IMR-90 (cell line): ENCODE data around the gene KRT80. TPM values are rescaled to one million over a fixed set of nuclear protein-coding genes. Genes with fewer than 3 reads are reported as not detected.

ENCODE experiments used
- ATAC-seq: fragments of 200-7000 bp; cut with Tn5 transposase; 2 replicates; pipeline ENCODE4 v1.9.1; 2020; ENCODE audit warnings: low read depth, mild to moderate bottlenecking, moderate library complexity
- BruUV-seq: library from RNA; stranded (reverse); fragments of 400-500 nt; replicated peaks from 2 replicates; lab custom pipeline; 2021; lab: Mats Ljungman, UMichigan
- CTCF ChIA-PET: fragments of 300-600 bp; formaldehyde crosslinking; extraction: SDS; loops from one replicate; lab custom pipeline; 2021; ENCODE audit warnings: antibody characterized with exemption; lab: Yijun Ruan, JAX
- POLR2A ChIA-PET: fragments of 300-600 bp; sonication (Branson Sonifier 250); formaldehyde crosslinking; loops from one replicate; lab custom pipeline; 2022; ENCODE audit warnings: antibody characterized with exemption; ENCODE audit not compliant: unreplicated experiment; lab: Charles Lee
- DNase-seq: peaks from one replicate; pipeline ENCODE4 v3.0.0; 2013
- H2AFZ ChIP-seq: replicated peaks from 2 replicates; pipeline ENCODE3; 2013; ENCODE audit warnings: low read length, mild to moderate bottlenecking; ENCODE audit not compliant: poor library complexity
- H2AK5ac ChIP-seq: 2 replicates; pipeline ENCODE4 v1.6.1; 2013; ENCODE audit warnings: low read depth, low read length, inconsistent platforms
- H2AK9ac ChIP-seq: replicated peaks from 2 replicates; pipeline ENCODE3; 2013; ENCODE audit warnings: mild to moderate bottlenecking, low read depth, low read length, moderate library complexity; ENCODE audit not compliant: poor library complexity
- H2BK120ac ChIP-seq: 2 replicates; pipeline ENCODE4 v1.6.1; 2013; ENCODE audit warnings: low read depth, low read length, inconsistent platforms
- H2BK15ac ChIP-seq: 3 replicates; pipeline ENCODE4 v1.6.1; 2013; ENCODE audit warnings: low read depth, low read length, inconsistent platforms
- H2BK20ac ChIP-seq: 2 replicates; pipeline ENCODE4 v1.6.1; 2013; ENCODE audit warnings: low read depth, mild to moderate bottlenecking, inconsistent platforms, low read length, moderate library complexity
- H2BK5ac ChIP-seq: 2 replicates; pipeline ENCODE4 v1.6.1; 2013; ENCODE audit warnings: mild to moderate bottlenecking, low read depth, low read length, inconsistent platforms; ENCODE audit not compliant: poor library complexity, severe bottlenecking
- H3K14ac ChIP-seq: replicated peaks from 2 replicates; pipeline ENCODE4 v1.6.1; 2013; ENCODE audit warnings: low read depth, low read length, inconsistent platforms
- H3K18ac ChIP-seq: 2 replicates; pipeline ENCODE4 v1.6.1; 2013; ENCODE audit warnings: low read depth, low read length, control low read depth
- H3K23ac ChIP-seq: 2 replicates; pipeline ENCODE4 v1.6.1; 2013; ENCODE audit warnings: low read depth, low read length, inconsistent platforms
- H3K27ac ChIP-seq: 2 replicates; pipeline ENCODE4 v1.5.1; 2013; ENCODE audit warnings: mild to moderate bottlenecking, control low read depth, low read length; ENCODE audit not compliant: insufficient read depth
- H3K27me3 ChIP-seq: 2 replicates; pipeline ENCODE4 v1.6.1; 2013; ENCODE audit warnings: low read length; ENCODE audit not compliant: control insufficient read depth, insufficient read depth
- H3K36me3 ChIP-seq: 2 replicates; pipeline ENCODE4 v1.6.1; 2013; ENCODE audit warnings: low read length, mixed read lengths; ENCODE audit not compliant: control insufficient read depth, insufficient read depth
- H3K4ac ChIP-seq: 2 replicates; pipeline ENCODE4 v1.6.1; 2013; ENCODE audit warnings: low read depth, low read length, inconsistent platforms
- H3K4me1 ChIP-seq: 2 replicates; pipeline ENCODE4 v1.6.1; 2013; ENCODE audit warnings: low read length, mixed read lengths; ENCODE audit not compliant: control insufficient read depth, insufficient read depth
- H3K4me2 ChIP-seq: 2 replicates; pipeline ENCODE4 v1.6.1; 2013; ENCODE audit warnings: low read depth, mild to moderate bottlenecking, control low read depth, low read length, moderate library complexity
- H3K4me3 ChIP-seq: 2 replicates; pipeline ENCODE4 v1.5.1; 2013; ENCODE audit warnings: low read depth, mild to moderate bottlenecking, control low read depth, low read length, moderate library complexity; ENCODE audit not compliant: insufficient read depth
- H3K56ac ChIP-seq: 2 replicates; pipeline ENCODE4 v1.6.1; 2013; ENCODE audit warnings: low read length, inconsistent platforms; ENCODE audit not compliant: insufficient read depth; ENCODE audit errors: extremely low read depth
- H3K79me1 ChIP-seq, 2 experiments: 2 replicates each; pipeline ENCODE4 v1.6.1; 2013; ENCODE audit warnings: low read length in 2 of 2, inconsistent platforms in 1 of 2, low read depth in 1 of 2
- H3K9ac ChIP-seq: 2 replicates; pipeline ENCODE4 v1.6.1; 2013; ENCODE audit warnings: low read depth, low read length, control low read depth
- H3K9me1 ChIP-seq: 2 replicates; pipeline ENCODE4 v1.6.1; 2013; ENCODE audit warnings: low read length, inconsistent platforms; ENCODE audit not compliant: insufficient read depth
- H3K9me3 ChIP-seq: 2 replicates; pipeline ENCODE4 v1.6.1; 2013; ENCODE audit warnings: low read length; ENCODE audit not compliant: control insufficient read depth, insufficient read depth
- H4K20me1 ChIP-seq: 2 replicates; pipeline ENCODE4 v1.6.1; 2013; ENCODE audit warnings: low read length, inconsistent platforms; ENCODE audit not compliant: insufficient read depth
- H4K5ac ChIP-seq: 2 replicates; pipeline ENCODE4 v1.6.1; 2013; ENCODE audit warnings: mild to moderate bottlenecking, low read depth, low read length, control low read depth
- H4K8ac ChIP-seq, 2 experiments: 2 replicates each; pipeline ENCODE4 v1.6.1; 2013; ENCODE audit warnings: low read depth in 2 of 2, low read length in 2 of 2, control low read depth in 1 of 2, inconsistent platforms in 1 of 2
- H4K91ac ChIP-seq: 2 replicates; pipeline ENCODE4 v1.6.1; 2013; ENCODE audit warnings: low read depth, low read length, inconsistent platforms; ENCODE audit not compliant: insufficient read depth
- CHD1 ChIP-seq: IDR thresholded peaks from 2 replicates; pipeline ENCODE4 v1.6.1; 2012; ENCODE audit warnings: low read depth, low read length, improper control_type of control experiment
- CTCF ChIP-seq: conservative IDR thresholded peaks from 2 replicates; pipeline ENCODE4 v1.5.1; 2012; ENCODE audit warnings: mild to moderate bottlenecking, low read depth, low read length, improper control_type of control experiment
- FOS ChIP-seq: fragments of 150-350 bp; IDR thresholded peaks from 2 replicates; pipeline ENCODE4 v1.6.1; 2016; ENCODE audit warnings: low read depth, low read length
- MAFK ChIP-seq: IDR thresholded peaks from 2 replicates; pipeline ENCODE4 v1.6.1; 2012; ENCODE audit warnings: low read depth, low read length, improper control_type of control experiment
- MAZ ChIP-seq: IDR thresholded peaks from 2 replicates; pipeline ENCODE4 v1.6.1; 2012; ENCODE audit warnings: low read depth, mild to moderate bottlenecking, low read length, improper control_type of control experiment, moderate library complexity, borderline replicate concordance
- MXI1 ChIP-seq: IDR thresholded peaks from 2 replicates; pipeline ENCODE4 v1.6.1; 2012; ENCODE audit warnings: low read depth, mild to moderate bottlenecking, low read length, moderate library complexity, borderline replicate concordance
- NFE2L2 ChIP-seq: fragments of 150-350 bp; IDR thresholded peaks from 2 replicates; pipeline ENCODE4 v1.6.1; 2016; ENCODE audit warnings: low read depth, mild to moderate bottlenecking, low read length
- POLR2A ChIP-seq: IDR thresholded peaks from 2 replicates; pipeline ENCODE4 v1.6.1; 2012; ENCODE audit warnings: mild to moderate bottlenecking, low read depth, low read length
- RAD21 ChIP-seq: IDR thresholded peaks from 2 replicates; pipeline ENCODE4 v1.6.1; 2012; ENCODE audit warnings: low read length, improper control_type of control experiment
- RCOR1 ChIP-seq: IDR thresholded peaks from 2 replicates; pipeline ENCODE4 v1.6.1; 2012; ENCODE audit warnings: mild to moderate bottlenecking, low read length, improper control_type of control experiment; ENCODE audit not compliant: insufficient replicate concordance
- RFX5 ChIP-seq: IDR thresholded peaks from 2 replicates; pipeline ENCODE4 v1.8.0; 2012; ENCODE audit warnings: low read depth, mild to moderate bottlenecking, low read length, moderate library complexity
- SMC3 ChIP-seq: fragments of 150-350 bp; IDR thresholded peaks from 2 replicates; pipeline ENCODE4 v1.6.1; 2016; ENCODE audit warnings: low read depth, mild to moderate bottlenecking, antibody characterized with exemption, low read length, moderate library complexity
- WGBS, 2 experiments: methylation state at CpG; one replicate each; pipeline versions ENCODE4 v1.1.5 to v1.1.7; 2013; ENCODE audit warnings: missing lambda C conversion rate in 2 of 2; ENCODE audit not compliant: insufficient read length in 1 of 2; ENCODE audit errors: extremely low coverage in 2 of 2; 5-methylcytosine and 5-hydroxymethylcytosine counted together
- dilution Hi-C: fragments of 300-500 bp; cut with HindIII; formaldehyde crosslinking; loops from one replicate; pipeline ENCODE4 v1.14.3; 2018; ENCODE audit warnings: low sequenced_read_pairs; ENCODE audit not compliant: unreplicated experiment
- in situ Hi-C: fragments of 300-500 bp; cut with MboI; formaldehyde crosslinking; loops from 3 replicates; pipeline ENCODE4 v1.14.3; 2019; ENCODE audit warnings: low sequenced_read_pairs, inconsistent platforms, mixed read lengths
- intact Hi-C: fragments of 100-400 bp; cut with micrococcal nuclease; formaldehyde crosslinking; loops from 2 replicates; pipeline ENCODE4 v1.10.0; 2022
- polyA plus RNA-seq, 3 experiments: library from polyadenylated mRNA; depleted of rRNA; stranded (reverse); fragments of >200 nt; gene quantifications; 2 replicates each; pipeline ENCODE4 v1.2.3, GENCODE V29; 2012; ENCODE audit warnings: low replicate concordance in 1 of 3
- total RNA-seq: library from RNA; depleted of rRNA; stranded (reverse); fragments of >200 nt; gene quantifications from 2 replicates; pipeline ENCODE4 v1.2.3, GENCODE V29; 2012
- TF ChIP-seq, protein P1 (sequence below): fragments of 150-350 bp; IDR thresholded peaks from 2 replicates; pipeline ENCODE4 v1.6.1; 2016; ENCODE audit warnings: low read depth, mild to moderate bottlenecking, low read length, moderate library complexity, borderline replicate concordance
- TF ChIP-seq, protein P2 (sequence below): fragments of 150-350 bp; IDR thresholded peaks from 2 replicates; pipeline ENCODE4 v1.6.1; 2017; ENCODE audit warnings: mild to moderate bottlenecking, antibody characterized with exemption, low read length, low read depth

Gene KRT80
- total and polyA plus RNA-seq, 2 of the 4 experiments (the other 2 are of a cell fraction), result 0.54 to 3.4 TPM

GRCh38 chr12:52165096-52165855 is 26.5 kb downstream of the KRT80 start:
- H4K91ac ChIP-seq, result peak overlapping the region; percentile 84
- H3K27ac ChIP-seq, result no peak overlapping the region
- H4K8ac ChIP-seq, result peak overlapping the region; percentile 41 to 47; a peak in 2 of 4 replicates
- DNase-seq (no peak), ATAC-seq (no peak)
- ChIA-PET CTCF (interaction anchor here (0.6 to 0.9 kb wide), 2 partner anchors 715 to 774 kb away, joined by 3 read pairs; no protein-coding TSS in a partner anchor), POLR2A (no interaction called here)
- peak overlapping the region; percentile 93 for H2AK5ac ChIP-seq
- peak overlapping the region; percentile 47; the same call in 1 of the 2 replicates for H3K14ac ChIP-seq
- H2BK120ac ChIP-seq, result peak overlapping the region; percentile 92
- H3K23ac ChIP-seq, result peak overlapping the region; percentile 22; the same call in 1 of the 2 replicates
- peak overlapping the region; percentile 83 for H3K4ac ChIP-seq
- dilution Hi-C loops, result no loop called here
- no peaks in the 10 kb centered on the region for H3K9me3 ChIP-seq
- BruUV-seq, result no TSS peak
- H3K4me2 ChIP-seq, result no peak overlapping the region
- in situ Hi-C loops, result loop anchor here (5.0 kb wide), 1 partner anchor 42 kb away; no protein-coding TSS in a partner anchor
- peak overlapping the region; percentile 22 for H2BK5ac ChIP-seq
- no peak overlapping the region for H3K18ac ChIP-seq
- H4K5ac ChIP-seq, result no peak overlapping the region
- H2AFZ ChIP-seq, result peak overlapping the region; percentile 56
- peaks cover 11% of the 10 kb centered on the region for H3K9me1 ChIP-seq
- H4K20me1 ChIP-seq, result no peaks in the 10 kb centered on the region
- no peak overlapping the region for H3K4me3 ChIP-seq
- H3K27me3 ChIP-seq, result no peaks in the 10 kb centered on the region
- no peaks in the 10 kb centered on the region for H3K79me1 ChIP-seq
- no peak overlapping the region for H3K9ac ChIP-seq
- H2BK15ac ChIP-seq, result peak overlapping the region; percentile 71; the same call in 1 of the 3 replicates
- intact Hi-C loops, result no loop called here
- no peaks in the 10 kb centered on the region for H3K36me3 ChIP-seq
- WGBS, 2 experiments, result 94% methylated on average over 8 of the region's 13 CpGs; no CpG with 5 or more reads in 1 of the 2 experiments
- no peak overlapping the region for H3K56ac ChIP-seq
- H2AK9ac ChIP-seq, result peak overlapping the region; percentile 81
- peak overlapping the region; percentile 96 for H2BK20ac ChIP-seq
- peaks cover 15% of the 10 kb centered on the region for H3K4me1 ChIP-seq
- TF ChIP-seq SMC3 (no peak), RAD21 (no peak), RFX5 (no peak), CHD1 (no peak), MAFK (no peak), FOS (no peak), CTCF (no peak), POLR2A (no peak), RCOR1 (no peak), MAZ (no peak), MXI1 (no peak), NFE2L2 (no peak)
- TF ChIP-seq, protein P1, sequence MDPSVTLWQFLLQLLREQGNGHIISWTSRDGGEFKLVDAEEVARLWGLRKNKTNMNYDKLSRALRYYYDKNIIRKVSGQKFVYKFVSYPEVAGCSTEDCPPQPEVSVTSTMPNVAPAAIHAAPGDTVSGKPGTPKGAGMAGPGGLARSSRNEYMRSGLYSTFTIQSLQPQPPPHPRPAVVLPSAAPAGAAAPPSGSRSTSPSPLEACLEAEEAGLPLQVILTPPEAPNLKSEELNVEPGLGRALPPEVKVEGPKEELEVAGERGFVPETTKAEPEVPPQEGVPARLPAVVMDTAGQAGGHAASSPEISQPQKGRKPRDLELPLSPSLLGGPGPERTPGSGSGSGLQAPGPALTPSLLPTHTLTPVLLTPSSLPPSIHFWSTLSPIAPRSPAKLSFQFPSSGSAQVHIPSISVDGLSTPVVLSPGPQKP, result no peak
- TF ChIP-seq, protein P2, sequence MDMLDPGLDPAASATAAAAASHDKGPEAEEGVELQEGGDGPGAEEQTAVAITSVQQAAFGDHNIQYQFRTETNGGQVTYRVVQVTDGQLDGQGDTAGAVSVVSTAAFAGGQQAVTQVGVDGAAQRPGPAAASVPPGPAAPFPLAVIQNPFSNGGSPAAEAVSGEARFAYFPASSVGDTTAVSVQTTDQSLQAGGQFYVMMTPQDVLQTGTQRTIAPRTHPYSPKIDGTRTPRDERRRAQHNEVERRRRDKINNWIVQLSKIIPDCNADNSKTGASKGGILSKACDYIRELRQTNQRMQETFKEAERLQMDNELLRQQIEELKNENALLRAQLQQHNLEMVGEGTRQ, result no peak
